AG10803 (cell line): ENCODE results near the gene TM9SF4.

ENCODE experiments used
- DNase-seq: peaks from one replicate; pipeline ENCODE4 v3.0.0; 2010; ENCODE audit warnings: low read depth
- H3K4me3 ChIP-seq: 2 replicates; pipeline ENCODE4 v1.5.1; 2011; ENCODE audit warnings: mild to moderate bottlenecking, low read length, control low read depth
- TF ChIP-seq, protein P1 (sequence below): conservative IDR thresholded peaks from 2 replicates; pipeline ENCODE4 v1.5.1; 2011; ENCODE audit warnings: mild to moderate bottlenecking, low read length, control low read depth, inconsistent platforms

TM9SF4 gene

GRCh38 chr20:32127347-32127746, 17.8 kb downstream of the TM9SF4 start:
- TF ChIP-seq, protein P1, sequence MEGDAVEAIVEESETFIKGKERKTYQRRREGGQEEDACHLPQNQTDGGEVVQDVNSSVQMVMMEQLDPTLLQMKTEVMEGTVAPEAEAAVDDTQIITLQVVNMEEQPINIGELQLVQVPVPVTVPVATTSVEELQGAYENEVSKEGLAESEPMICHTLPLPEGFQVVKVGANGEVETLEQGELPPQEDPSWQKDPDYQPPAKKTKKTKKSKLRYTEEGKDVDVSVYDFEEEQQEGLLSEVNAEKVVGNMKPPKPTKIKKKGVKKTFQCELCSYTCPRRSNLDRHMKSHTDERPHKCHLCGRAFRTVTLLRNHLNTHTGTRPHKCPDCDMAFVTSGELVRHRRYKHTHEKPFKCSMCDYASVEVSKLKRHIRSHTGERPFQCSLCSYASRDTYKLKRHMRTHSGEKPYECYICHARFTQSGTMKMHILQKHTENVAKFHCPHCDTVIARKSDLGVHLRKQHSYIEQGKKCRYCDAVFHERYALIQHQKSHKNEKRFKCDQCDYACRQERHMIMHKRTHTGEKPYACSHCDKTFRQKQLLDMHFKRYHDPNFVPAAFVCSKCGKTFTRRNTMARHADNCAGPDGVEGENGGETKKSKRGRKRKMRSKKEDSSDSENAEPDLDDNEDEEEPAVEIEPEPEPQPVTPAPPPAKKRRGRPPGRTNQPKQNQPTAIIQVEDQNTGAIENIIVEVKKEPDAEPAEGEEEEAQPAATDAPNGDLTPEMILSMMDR = no peak
- no peak for DNase-seq
- no peak overlapping the region for H3K4me3 ChIP-seq

- no peak for DNase-seq
Observed at GRCh38 chr20:32128167-32128566, 18.7 kb downstream of the TM9SF4 start.

DNA sequence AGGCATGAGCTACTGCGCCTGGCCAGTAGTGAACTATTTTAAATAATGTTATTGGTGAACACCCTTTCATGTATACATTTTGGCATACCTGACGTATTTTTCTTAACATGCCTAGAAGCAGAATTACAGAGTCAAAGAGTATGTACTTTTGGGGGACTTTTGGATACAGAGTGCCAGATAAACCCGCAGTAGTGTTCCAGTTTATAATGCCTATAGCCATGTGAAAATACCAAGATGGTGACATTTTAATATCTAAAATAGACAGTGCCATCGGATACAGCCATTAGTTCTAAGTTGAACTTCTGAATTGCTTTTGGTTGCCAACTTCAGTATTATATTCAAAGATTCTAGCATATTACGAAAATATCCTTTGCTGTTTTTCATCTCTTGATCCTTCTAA, 20.3 kb downstream of the TM9SF4 start:
- TF ChIP-seq, protein P1 = no peak
- DNase-seq = no peak
- no peak overlapping the region for H3K4me3 ChIP-seq

More at GRCh38 chr20:32128167-32128566, 18.7 kb downstream of the TM9SF4 start:
- TF ChIP-seq, protein P1 = no peak
- H3K4me3 ChIP-seq = no peak overlapping the region

DNA sequence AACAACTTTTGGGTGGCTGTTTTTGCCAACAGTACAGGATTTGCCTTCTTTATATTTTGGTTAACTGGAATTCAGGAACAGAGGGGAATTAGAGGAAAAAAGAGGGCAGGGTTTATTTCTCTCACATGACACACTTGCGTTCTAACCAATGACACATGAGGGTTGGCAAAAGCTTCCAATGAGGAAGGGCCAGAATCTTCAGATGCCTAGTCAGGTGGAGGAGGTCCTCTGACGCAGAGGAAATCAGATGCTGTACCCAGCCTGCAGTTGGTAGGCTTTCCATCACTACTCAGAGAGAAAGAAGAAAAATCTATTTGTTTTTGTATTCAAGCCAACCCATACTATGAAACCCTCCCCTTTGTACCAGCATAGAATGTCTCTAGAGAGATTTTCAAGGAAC, 20.8 kb downstream of the TM9SF4 start:
- TF ChIP-seq, protein P1 = no peak
- H3K4me3 ChIP-seq = no peak overlapping the region
- no peak for DNase-seq

DNA sequence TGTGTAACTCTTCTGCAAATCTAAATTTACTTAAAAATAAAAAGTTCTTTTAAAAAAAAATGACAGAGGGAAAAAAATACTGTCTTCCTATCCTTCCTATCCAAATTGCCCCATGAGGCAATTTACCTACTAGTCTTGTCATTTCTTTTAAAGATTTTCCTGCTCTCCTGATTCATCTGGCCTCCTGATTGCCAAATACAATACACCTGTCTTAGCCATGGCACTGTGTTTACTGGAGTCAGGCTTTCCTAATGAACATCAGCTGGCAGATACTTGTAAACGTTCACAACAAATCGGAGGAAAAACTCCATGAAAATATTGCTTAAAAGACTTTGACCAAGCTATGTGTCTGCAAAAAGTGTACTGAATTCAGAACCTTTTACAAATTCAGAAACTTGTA, 21.5 kb downstream of the TM9SF4 start:
- TF ChIP-seq, protein P1 = no peak
- H3K4me3 ChIP-seq = no peak overlapping the region
- DNase-seq = no peak

GRCh38 chr20:32132911-32133549, 23.5 kb downstream of the TM9SF4 start:
- no peak for DNase-seq
- TF ChIP-seq, protein P1 = no peak
- no peak overlapping the region for H3K4me3 ChIP-seq

DNA sequence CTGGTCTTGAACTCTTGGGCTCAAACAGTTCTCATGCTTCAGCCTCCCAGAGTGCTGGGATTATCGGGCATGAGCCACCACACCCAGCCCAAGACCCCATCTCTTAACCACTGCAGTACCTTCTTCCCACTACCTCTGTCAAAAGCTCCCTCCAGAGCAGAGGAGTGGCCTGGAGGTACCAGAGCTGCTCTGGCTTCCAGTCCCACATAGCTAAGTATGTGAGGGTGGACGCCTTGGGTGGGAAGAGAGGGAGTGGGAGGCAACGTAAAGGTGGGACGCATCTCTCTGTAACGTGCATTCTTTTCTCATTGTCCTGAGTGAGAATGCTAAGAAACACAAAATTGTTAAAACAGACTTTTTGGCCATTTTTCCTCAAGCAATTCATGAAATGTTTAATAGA, 24.5 kb downstream of the TM9SF4 start:
- TF ChIP-seq, protein P1 = no peak
- DNase-seq = no peak
- H3K4me3 ChIP-seq = no peak overlapping the region
